ENCODE measurements around the gene MACROD2. TPM values are rescaled to one million over a fixed set of nuclear protein-coding genes. Genes with fewer than 3 reads are reported as not detected.

MACROD2 gene
- total RNA-seq, 6 experiments from 2014 or later = 0.05 to 0.57 (median 0.11) TPM; not detected in 1

DNA sequence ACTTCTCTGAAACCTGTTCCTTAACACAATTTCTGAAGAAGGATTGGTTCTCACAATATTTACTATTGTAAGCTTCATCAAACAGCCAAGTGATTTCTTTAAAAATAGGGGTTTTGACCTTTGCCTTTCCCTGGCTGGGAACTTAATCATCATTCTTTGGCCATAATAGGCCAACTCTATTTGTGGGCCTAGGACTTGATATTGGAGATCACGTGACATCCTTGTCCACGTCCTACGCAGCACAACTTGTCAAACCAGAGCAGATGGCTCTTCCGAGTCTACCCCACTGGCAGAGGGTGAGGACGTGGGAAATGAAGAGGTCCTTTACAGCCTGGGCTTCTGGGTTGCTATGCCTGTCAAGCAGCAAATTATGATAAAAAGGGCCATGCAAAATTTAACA lies 1547.3 kb downstream of the MACROD2 start:
- TF ChIP-seq, protein P1, sequence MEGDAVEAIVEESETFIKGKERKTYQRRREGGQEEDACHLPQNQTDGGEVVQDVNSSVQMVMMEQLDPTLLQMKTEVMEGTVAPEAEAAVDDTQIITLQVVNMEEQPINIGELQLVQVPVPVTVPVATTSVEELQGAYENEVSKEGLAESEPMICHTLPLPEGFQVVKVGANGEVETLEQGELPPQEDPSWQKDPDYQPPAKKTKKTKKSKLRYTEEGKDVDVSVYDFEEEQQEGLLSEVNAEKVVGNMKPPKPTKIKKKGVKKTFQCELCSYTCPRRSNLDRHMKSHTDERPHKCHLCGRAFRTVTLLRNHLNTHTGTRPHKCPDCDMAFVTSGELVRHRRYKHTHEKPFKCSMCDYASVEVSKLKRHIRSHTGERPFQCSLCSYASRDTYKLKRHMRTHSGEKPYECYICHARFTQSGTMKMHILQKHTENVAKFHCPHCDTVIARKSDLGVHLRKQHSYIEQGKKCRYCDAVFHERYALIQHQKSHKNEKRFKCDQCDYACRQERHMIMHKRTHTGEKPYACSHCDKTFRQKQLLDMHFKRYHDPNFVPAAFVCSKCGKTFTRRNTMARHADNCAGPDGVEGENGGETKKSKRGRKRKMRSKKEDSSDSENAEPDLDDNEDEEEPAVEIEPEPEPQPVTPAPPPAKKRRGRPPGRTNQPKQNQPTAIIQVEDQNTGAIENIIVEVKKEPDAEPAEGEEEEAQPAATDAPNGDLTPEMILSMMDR (IDR thresholded peaks at IDR 0.05) = no peak
- DNase-seq = no peak
- H3K27ac Mint-ChIP-seq = no peak overlapping the region
- H3K4me1 Mint-ChIP-seq (ENCODE audit: low read depth) = no peaks in the 10 kb centered on the region
- H3K27me3 Mint-ChIP-seq (ENCODE audit: insufficient read depth) = no peaks in the 10 kb centered on the region
- H3K4me3 Mint-ChIP-seq = no peak overlapping the region
- no peaks in the 10 kb centered on the region for H3K36me3 Mint-ChIP-seq (ENCODE audit: low read depth)
- peaks cover 25% of the 10 kb centered on the region for H3K9me3 Mint-ChIP-seq

DNA sequence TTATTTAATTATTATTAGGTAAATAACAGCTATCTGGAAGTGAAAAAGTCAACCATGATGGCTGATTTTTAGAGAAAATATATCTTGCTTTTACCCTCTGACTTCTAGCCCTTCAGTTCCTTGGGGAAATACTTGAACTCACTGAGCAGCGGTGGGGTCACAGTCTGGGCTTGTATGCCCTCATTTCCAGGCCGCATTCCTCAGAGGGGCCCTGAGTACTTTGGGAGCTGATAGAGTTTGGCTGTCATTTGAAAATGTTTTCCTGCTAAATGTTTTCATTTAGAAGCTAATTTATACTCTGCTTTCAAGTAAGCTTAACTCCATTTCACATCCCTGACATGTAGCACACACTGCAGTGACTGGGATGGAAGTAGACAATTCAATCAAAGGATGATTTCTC lies 1549.4 kb downstream of the MACROD2 start:
- TF ChIP-seq, protein P1 (IDR thresholded peaks at IDR 0.05) = no peak
- H3K9me3 Mint-ChIP-seq = peaks cover 34% of the 10 kb centered on the region
- H3K27me3 Mint-ChIP-seq (ENCODE audit: insufficient read depth) = no peaks in the 10 kb centered on the region; the same call in 1 of the 2 replicates
- no peak overlapping the region for H3K4me3 Mint-ChIP-seq
- no peaks in the 10 kb centered on the region for H3K36me3 Mint-ChIP-seq (ENCODE audit: low read depth)
- no peaks in the 10 kb centered on the region for H3K4me1 Mint-ChIP-seq (ENCODE audit: low read depth)
- no peak for DNase-seq
- no peak overlapping the region for H3K27ac Mint-ChIP-seq

DNA sequence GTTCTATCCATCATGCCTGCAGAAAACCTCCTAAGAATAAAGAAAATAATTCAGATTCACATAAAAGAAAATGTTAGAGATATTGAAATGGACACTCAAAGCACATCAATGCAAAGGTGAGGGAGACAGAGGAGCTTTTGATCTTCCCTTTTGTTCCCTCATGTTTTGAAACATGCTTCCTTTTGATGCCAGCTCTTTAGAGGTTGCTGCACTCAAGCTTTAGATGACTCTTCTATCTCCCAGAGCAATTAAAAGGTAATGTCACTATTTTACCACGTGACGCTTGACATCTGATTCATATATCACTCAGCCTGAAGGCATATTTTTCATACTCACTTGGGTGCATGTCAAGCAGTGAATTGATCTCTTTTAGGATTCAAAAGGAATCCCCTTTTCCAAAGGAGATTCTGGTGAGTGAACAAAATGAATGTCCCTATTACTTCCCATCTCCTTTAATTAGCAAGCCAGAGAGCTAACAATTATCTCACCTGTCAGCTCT lies 1551.3 kb downstream of the MACROD2 start:
- H3K27ac Mint-ChIP-seq = no peak overlapping the region
- no peak for DNase-seq
- TF ChIP-seq, protein P1 (IDR thresholded peaks at IDR 0.05) = no peak
- no peaks in the 10 kb centered on the region for H3K4me1 Mint-ChIP-seq (ENCODE audit: low read depth)
- H3K4me3 Mint-ChIP-seq = no peak overlapping the region
- no peaks in the 10 kb centered on the region for H3K36me3 Mint-ChIP-seq (ENCODE audit: low read depth)
- no peaks in the 10 kb centered on the region; the same call in 1 of the 2 replicates for H3K27me3 Mint-ChIP-seq (ENCODE audit: insufficient read depth)
- H3K9me3 Mint-ChIP-seq = peaks cover 29% of the 10 kb centered on the region

DNA sequence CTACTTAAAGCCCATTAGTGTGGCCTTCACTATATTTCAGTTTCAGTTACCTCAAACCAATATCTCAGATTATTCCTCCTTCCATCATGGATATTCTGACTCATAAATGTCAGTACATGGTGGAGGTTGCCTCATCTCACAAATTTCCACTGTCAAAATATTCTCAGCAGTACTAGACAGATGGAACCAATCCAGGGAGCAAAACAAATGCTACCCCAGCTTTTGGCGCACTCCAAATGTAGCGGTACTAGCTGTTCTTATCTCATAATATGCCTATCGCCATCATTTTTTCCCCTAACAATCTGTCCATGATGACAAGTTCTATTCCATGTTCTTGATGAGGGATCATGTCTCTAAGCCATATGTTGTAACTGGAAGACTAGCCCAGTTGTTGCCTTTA lies 1551.8 kb downstream of the MACROD2 start:
- TF ChIP-seq, protein P1 (IDR thresholded peaks at IDR 0.05) = no peak
- H3K36me3 Mint-ChIP-seq (ENCODE audit: low read depth) = no peaks in the 10 kb centered on the region
- H3K27ac Mint-ChIP-seq = no peak overlapping the region
- H3K9me3 Mint-ChIP-seq = peaks cover 30% of the 10 kb centered on the region
- H3K4me1 Mint-ChIP-seq (ENCODE audit: low read depth) = no peaks in the 10 kb centered on the region
- no peaks in the 10 kb centered on the region; the same call in 1 of the 2 replicates for H3K27me3 Mint-ChIP-seq (ENCODE audit: insufficient read depth)
- H3K4me3 Mint-ChIP-seq = no peak overlapping the region
- DNase-seq = no peak

DNA sequence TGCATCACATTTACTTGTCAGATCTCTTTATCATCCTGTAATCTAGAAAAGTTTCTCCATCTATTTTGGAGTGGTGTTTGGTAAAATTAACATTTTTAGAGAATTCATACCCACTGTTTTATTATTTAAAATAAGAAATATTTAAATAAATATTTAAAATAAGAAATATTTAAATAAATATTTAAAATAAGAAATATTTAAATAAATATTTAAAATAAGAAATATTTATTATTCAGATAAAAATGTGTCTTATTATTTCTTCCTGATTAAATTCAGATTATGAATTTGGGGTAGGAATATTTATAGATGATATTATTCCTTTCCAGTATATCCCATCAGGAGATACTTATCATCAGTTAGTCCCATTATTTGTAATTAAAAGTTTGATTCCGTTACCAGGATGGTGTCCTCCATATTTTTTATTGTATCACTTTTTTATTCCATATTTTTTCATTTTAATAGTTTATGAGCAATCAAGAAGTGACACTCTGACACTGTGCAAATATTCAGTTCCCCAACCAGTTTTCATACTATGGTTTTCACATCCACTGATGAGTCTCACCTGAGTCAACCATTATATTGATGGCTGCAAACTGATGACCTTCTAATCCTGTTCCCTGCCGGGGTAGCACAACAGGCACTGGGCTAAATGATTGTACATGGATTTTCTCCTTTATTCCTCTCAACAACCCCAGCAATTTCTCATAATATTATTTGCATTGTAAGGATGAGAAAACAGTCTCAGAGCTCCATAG lies 1555.0 kb downstream of the MACROD2 start:
- H3K9me3 Mint-ChIP-seq = peaks cover 54% of the 10 kb centered on the region
- H3K4me3 Mint-ChIP-seq = no peak overlapping the region
- no peak overlapping the region for H3K27ac Mint-ChIP-seq
- no peak for DNase-seq
- no peaks in the 10 kb centered on the region; the same call in 1 of the 2 replicates for H3K27me3 Mint-ChIP-seq (ENCODE audit: insufficient read depth)
- no peaks in the 10 kb centered on the region for H3K36me3 Mint-ChIP-seq (ENCODE audit: low read depth)
- no peaks in the 10 kb centered on the region for H3K4me1 Mint-ChIP-seq (ENCODE audit: low read depth)
- TF ChIP-seq, protein P1 (IDR thresholded peaks at IDR 0.05) = no peak
